PC-3 (cell line): ENCODE results near the gene CASP2. TPM values are rescaled to one million over a fixed set of nuclear protein-coding genes. Genes with fewer than 3 reads are reported as not detected.

ENCODE experiments used
- ATAC-seq: fragments of 200-7000 bp; cut with Tn5 transposase; 2 replicates; pipeline ENCODE4 v1.9.1; 2020; ENCODE audit warnings: mild to moderate bottlenecking, moderate library complexity
- BruUV-seq: library from RNA; stranded (reverse); fragments of 400-500 nt; replicated peaks from 2 replicates; lab custom pipeline; 2021; lab: Mats Ljungman, UMichigan
- CTCF ChIA-PET: fragments of 300-600 bp; sonication (Branson Sonifier 250); formaldehyde crosslinking; loops from one replicate; lab custom pipeline; 2022; ENCODE audit warnings: antibody characterized with exemption; lab: Charles Lee
- POLR2A ChIA-PET: fragments of 300-600 bp; sonication (Branson Sonifier 250); formaldehyde crosslinking; loops from one replicate; lab custom pipeline; 2022; ENCODE audit warnings: antibody characterized with exemption; ENCODE audit not compliant: unreplicated experiment; lab: Charles Lee
- DNase-seq: peaks from one replicate; pipeline ENCODE4 v3.0.0-alpha.2; 2015
- H2AFZ ChIP-seq: fragments of 300-600 bp; sonication (generic); 2 replicates; pipeline ENCODE4 v1.6.0; 2016; ENCODE audit warnings: antibody characterized with exemption, low read length
- H3F3A ChIP-seq: fragments of 300-600 bp; sonication (generic); one replicate; pipeline ENCODE4 v1.6.0; 2017; ENCODE audit warnings: antibody characterized with exemption, low read length, control low read depth, mild to moderate bottlenecking; ENCODE audit not compliant: unreplicated experiment
- H3K27ac ChIP-seq: fragments of 300-600 bp; sonication (generic); 2 replicates; pipeline ENCODE4 v1.5.1; 2016; ENCODE audit warnings: mild to moderate bottlenecking, low read length
- H3K27me3 ChIP-seq: fragments of 300-600 bp; sonication (generic); 2 replicates; pipeline ENCODE4 v1.6.1; 2016; ENCODE audit warnings: low read length, mixed read lengths
- H3K36me3 ChIP-seq: fragments of 300-600 bp; sonication (generic); 2 replicates; pipeline ENCODE4 v1.6.1; 2016; ENCODE audit warnings: low read depth, mixed run types, low read length, mixed read lengths
- H3K4me1 ChIP-seq: fragments of 300-600 bp; sonication (generic); 2 replicates; pipeline ENCODE4 v1.5.1; 2016; ENCODE audit warnings: low read length; ENCODE audit not compliant: insufficient read depth
- H3K4me2 ChIP-seq: fragments of 300-600 bp; sonication (generic); 2 replicates; pipeline ENCODE4 v1.6.0; 2016; ENCODE audit warnings: low read length
- H3K4me3 ChIP-seq: fragments of 300-600 bp; sonication (generic); 2 replicates; pipeline ENCODE4 v1.5.1; 2016; ENCODE audit warnings: mild to moderate bottlenecking, low read length, mixed read lengths
- H3K79me2 ChIP-seq: fragments of 300-600 bp; sonication (generic); 2 replicates; pipeline ENCODE4 v1.6.1; 2017; ENCODE audit warnings: low read length, mixed read lengths
- H3K9ac ChIP-seq: fragments of 300-600 bp; sonication (generic); 2 replicates; pipeline ENCODE4 v1.6.0; 2016; ENCODE audit warnings: mild to moderate bottlenecking, low read length
- H3K9me2 ChIP-seq: fragments of 300-600 bp; sonication (generic); replicated peaks from 2 replicates; pipeline ENCODE4 v1.6.1; 2016; ENCODE audit warnings: mixed run types, low read length, mixed read lengths
- H3K9me3 ChIP-seq: fragments of 300-600 bp; sonication (generic); 2 replicates; pipeline ENCODE4 v1.6.1; 2016; ENCODE audit warnings: low read length, mixed read lengths
- H4K20me1 ChIP-seq: fragments of 300-600 bp; sonication (generic); 2 replicates; pipeline ENCODE4 v1.6.1; 2016; ENCODE audit warnings: low read length, mixed read lengths
- CTCF ChIP-seq: fragments of 300-600 bp; sonication (generic); conservative IDR thresholded peaks from 2 replicates; pipeline ENCODE4 v1.5.1; 2017; ENCODE audit warnings: antibody characterized with exemption, low read depth, mild to moderate bottlenecking, low read length
- EZH2 ChIP-seq: fragments of 300-600 bp; sonication (generic); IDR thresholded peaks from one replicate; pipeline ENCODE4 v1.6.1; 2017; ENCODE audit warnings: antibody characterized with exemption, mild to moderate bottlenecking, low read length; ENCODE audit not compliant: unreplicated experiment
- EZH2phosphoT487 ChIP-seq: fragments of 300-600 bp; sonication (generic); IDR thresholded peaks from 2 replicates; pipeline ENCODE4 v1.6.1; 2018; ENCODE audit warnings: mild to moderate bottlenecking, antibody characterized with exemption, low read length, borderline replicate concordance
- intact Hi-C: fragments of 100-400 bp; cut with micrococcal nuclease; formaldehyde crosslinking; loops from 2 replicates; pipeline ENCODE4 v1.9.0; 2023
- total RNA-seq: library from RNA; depleted of rRNA; stranded (reverse); fragments of >200 nt; gene quantifications from 2 replicates; pipeline ENCODE4 v1.2.3, GENCODE V29; 2014

Gene CASP2
- total RNA-seq, 1 experiment from 2014 or later, result 26.4 TPM

GRCh38 chr7:143240291-143241168, 47.6 kb upstream of the CASP2 start:
- Histone ChIP-seq H3K4me2 (peak overlapping the region; percentile 74), H3F3A (peaks cover 7% of the 10 kb centered on the region), H3K4me3 (peak overlapping the region; percentile 46; the same call in 1 of the 2 replicates), H3K79me2 (no peaks in the 10 kb centered on the region), H3K9ac (peak overlapping the region; percentile 33), H3K9me3 (no peaks in the 10 kb centered on the region), H2AFZ (peak overlapping the region; percentile 46), H4K20me1 (no peaks in the 10 kb centered on the region), H3K9me2 (no peaks in the 10 kb centered on the region), H3K27ac (peak overlapping the region; percentile 62), H3K27me3 (no peaks in the 10 kb centered on the region), H3K4me1 (peaks cover 45% of the 10 kb centered on the region), H3K36me3 (no peaks in the 10 kb centered on the region)
- CTCF ChIA-PET, result interaction anchor here (0.6 to 2.1 kb wide), 15 partner anchors 17 to 227 kb away, joined by 3 to 15 read pairs (median 6); no protein-coding TSS in a partner anchor
- no TSS peak for BruUV-seq
- intact Hi-C loops, result loop anchor here (1.0 to 2.0 kb wide), 6 partner anchors 16 to 174 kb away; partner anchors contain the start of gene ZYX
- POLR2A ChIA-PET, result interaction anchor here (0.6 to 1.1 kb wide), 4 partner anchors 7 to 117 kb away, joined by 3 to 7 read pairs (median 4); partner anchors contain the start of gene GSTK1
- TF ChIP-seq CTCF, result peak; percentile 94
- no peak for TF ChIP-seq EZH2phosphoT487
- TF ChIP-seq EZH2, result no peak
- DNase-seq (peak; percentile 87), ATAC-seq (peak; percentile 66)

DNA sequence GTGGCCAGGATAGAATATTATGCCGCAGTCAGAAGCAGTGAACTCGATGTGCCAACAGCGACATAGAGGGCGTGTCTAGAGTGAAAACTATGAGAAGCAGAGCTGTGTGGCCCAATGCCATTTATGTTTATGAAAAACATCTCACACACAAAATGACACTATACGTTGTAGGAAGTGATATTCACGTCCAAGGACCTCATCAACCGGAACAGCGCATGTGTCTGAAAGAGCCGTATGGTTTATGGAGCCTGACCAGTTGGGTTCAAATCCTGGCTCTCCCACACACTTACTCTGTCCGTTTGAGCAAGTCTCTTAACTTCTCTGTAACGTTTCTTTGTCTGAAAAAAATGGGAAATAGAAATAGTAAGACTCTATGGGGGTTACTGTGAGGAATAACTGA, 45.8 kb upstream of the CASP2 start:
- TF ChIP-seq EZH2 (no peak), EZH2phosphoT487 (no peak), CTCF (no peak)
- Histone ChIP-seq H3F3A (peaks cover 9% of the 10 kb centered on the region), H3K4me3 (no peak overlapping the region), H2AFZ (no peak overlapping the region), H3K9me3 (no peaks in the 10 kb centered on the region), H3K79me2 (no peaks in the 10 kb centered on the region), H3K9ac (no peak overlapping the region), H3K36me3 (no peaks in the 10 kb centered on the region), H3K9me2 (no peaks in the 10 kb centered on the region), H3K4me1 (peaks cover 51% of the 10 kb centered on the region), H4K20me1 (no peaks in the 10 kb centered on the region), H3K27me3 (no peaks in the 10 kb centered on the region), H3K27ac (no peak overlapping the region), H3K4me2 (no peak overlapping the region)
- intact Hi-C loops, result no loop called here
- ChIA-PET CTCF (no interaction called here), POLR2A (no interaction called here)
- no TSS peak for BruUV-seq
- no peak for DNase-seq
- ATAC-seq, result no peak
